ENCODE results near the gene LY6G5C. TPM values are rescaled to one million over a fixed set of nuclear protein-coding genes. Genes with fewer than 3 reads are reported as not detected.

LY6G5C gene
- total and polyA plus RNA-seq, 9 of the 15 experiments (the other 6 are each of a cell fraction or from before 2014, with no cell fraction given) = 0.10 to 0.67 (median 0.46) TPM; not detected in 4

DNA sequence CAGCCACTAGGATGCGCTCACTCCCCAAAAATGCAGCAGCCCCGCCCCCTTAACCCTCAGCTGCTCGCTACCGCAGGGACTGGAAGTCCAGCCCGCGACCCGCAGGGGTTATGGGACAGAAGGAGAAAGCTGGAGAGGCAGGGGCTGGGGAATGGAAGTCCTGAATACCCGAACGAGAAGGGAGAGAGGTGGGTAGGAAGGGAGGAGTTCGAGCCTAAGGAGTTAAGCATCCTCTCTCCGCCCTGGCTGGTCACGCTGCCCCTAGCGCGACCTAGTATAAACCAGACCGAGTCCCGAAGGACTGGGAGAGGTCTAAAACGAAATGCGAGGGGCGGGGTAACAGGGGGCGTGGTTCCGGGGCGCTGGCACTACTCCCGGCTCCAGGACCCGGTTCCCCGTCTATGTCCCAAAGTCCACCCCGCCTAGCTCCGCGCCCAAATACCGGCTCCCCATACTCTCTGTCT lies 48.7 kb upstream of the LY6G5C start (continued):
- TF ChIP-seq, protein P1, sequence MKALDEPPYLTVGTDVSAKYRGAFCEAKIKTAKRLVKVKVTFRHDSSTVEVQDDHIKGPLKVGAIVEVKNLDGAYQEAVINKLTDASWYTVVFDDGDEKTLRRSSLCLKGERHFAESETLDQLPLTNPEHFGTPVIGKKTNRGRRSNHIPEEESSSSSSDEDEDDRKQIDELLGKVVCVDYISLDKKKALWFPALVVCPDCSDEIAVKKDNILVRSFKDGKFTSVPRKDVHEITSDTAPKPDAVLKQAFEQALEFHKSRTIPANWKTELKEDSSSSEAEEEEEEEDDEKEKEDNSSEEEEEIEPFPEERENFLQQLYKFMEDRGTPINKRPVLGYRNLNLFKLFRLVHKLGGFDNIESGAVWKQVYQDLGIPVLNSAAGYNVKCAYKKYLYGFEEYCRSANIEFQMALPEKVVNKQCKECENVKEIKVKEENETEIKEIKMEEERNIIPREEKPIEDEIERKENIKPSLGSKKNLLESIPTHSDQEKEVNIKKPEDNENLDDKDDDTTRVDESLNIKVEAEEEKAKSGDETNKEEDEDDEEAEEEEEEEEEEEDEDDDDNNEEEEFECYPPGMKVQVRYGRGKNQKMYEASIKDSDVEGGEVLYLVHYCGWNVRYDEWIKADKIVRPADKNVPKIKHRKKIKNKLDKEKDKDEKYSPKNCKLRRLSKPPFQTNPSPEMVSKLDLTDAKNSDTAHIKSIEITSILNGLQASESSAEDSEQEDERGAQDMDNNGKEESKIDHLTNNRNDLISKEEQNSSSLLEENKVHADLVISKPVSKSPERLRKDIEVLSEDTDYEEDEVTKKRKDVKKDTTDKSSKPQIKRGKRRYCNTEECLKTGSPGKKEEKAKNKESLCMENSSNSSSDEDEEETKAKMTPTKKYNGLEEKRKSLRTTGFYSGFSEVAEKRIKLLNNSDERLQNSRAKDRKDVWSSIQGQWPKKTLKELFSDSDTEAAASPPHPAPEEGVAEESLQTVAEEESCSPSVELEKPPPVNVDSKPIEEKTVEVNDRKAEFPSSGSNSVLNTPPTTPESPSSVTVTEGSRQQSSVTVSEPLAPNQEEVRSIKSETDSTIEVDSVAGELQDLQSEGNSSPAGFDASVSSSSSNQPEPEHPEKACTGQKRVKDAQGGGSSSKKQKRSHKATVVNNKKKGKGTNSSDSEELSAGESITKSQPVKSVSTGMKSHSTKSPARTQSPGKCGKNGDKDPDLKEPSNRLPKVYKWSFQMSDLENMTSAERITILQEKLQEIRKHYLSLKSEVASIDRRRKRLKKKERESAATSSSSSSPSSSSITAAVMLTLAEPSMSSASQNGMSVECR (CRISPR knock-in tag; IDR thresholded peaks at IDR 0.05) = peak; percentile 98
- TF ChIP-seq HDAC1 (IDR thresholded peaks at IDR 0.05) = peak in 1 of 2 experiments; percentile 92; a peak in 2 of 4 replicates
- TF ChIP-seq FOXJ3 (CRISPR knock-in tag; IDR thresholded peaks at IDR 0.05) = no peak
- TF ChIP-seq ETV1 (tag; conservative IDR thresholded peaks at IDR 0.05; ENCODE audit: low read depth) = peak; percentile 39
- TF ChIP-seq, protein P2, sequence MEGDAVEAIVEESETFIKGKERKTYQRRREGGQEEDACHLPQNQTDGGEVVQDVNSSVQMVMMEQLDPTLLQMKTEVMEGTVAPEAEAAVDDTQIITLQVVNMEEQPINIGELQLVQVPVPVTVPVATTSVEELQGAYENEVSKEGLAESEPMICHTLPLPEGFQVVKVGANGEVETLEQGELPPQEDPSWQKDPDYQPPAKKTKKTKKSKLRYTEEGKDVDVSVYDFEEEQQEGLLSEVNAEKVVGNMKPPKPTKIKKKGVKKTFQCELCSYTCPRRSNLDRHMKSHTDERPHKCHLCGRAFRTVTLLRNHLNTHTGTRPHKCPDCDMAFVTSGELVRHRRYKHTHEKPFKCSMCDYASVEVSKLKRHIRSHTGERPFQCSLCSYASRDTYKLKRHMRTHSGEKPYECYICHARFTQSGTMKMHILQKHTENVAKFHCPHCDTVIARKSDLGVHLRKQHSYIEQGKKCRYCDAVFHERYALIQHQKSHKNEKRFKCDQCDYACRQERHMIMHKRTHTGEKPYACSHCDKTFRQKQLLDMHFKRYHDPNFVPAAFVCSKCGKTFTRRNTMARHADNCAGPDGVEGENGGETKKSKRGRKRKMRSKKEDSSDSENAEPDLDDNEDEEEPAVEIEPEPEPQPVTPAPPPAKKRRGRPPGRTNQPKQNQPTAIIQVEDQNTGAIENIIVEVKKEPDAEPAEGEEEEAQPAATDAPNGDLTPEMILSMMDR (IDR thresholded peaks at IDR 0.05 in 2 of 3, conservative IDR thresholded peaks at IDR 0.05 in 1 of 3; ENCODE audit: insufficient read depth in 2 of 3, low read depth in 1 of 3, low read length in 3 of 3) = peak; percentile 12 to 99 (median 95); a peak in 5 of 6 replicates
- no peak for TF ChIP-seq NR2C1 (IDR thresholded peaks at IDR 0.05)
- peak; percentile 66 for TF ChIP-seq NR2C1 (tag; IDR thresholded peaks at IDR 0.05)
- TF ChIP-seq, protein P3, sequence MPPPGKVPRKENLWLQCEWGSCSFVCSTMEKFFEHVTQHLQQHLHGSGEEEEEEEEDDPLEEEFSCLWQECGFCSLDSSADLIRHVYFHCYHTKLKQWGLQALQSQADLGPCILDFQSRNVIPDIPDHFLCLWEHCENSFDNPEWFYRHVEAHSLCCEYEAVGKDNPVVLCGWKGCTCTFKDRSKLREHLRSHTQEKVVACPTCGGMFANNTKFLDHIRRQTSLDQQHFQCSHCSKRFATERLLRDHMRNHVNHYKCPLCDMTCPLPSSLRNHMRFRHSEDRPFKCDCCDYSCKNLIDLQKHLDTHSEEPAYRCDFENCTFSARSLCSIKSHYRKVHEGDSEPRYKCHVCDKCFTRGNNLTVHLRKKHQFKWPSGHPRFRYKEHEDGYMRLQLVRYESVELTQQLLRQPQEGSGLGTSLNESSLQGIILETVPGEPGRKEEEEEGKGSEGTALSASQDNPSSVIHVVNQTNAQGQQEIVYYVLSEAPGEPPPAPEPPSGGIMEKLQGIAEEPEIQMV (tag; conservative IDR thresholded peaks at IDR 0.05; ENCODE audit: low read depth) = 0 out of 2 replicates have a peak, but pooled peaks have one; percentile 8
- TF ChIP-seq SRSF7 (optimal IDR thresholded peaks at IDR 0.05; ENCODE audit: low read depth, low read length) = no peak
- TF ChIP-seq PHF8 (IDR thresholded peaks at IDR 0.05; ENCODE audit: borderline replicate concordance, low read length) = peak; percentile 48; the same call in 1 of the 2 replicates
- peak in 1 of 2 experiments; percentile 99; a peak in 2 of 4 replicates for TF ChIP-seq SIN3A (IDR thresholded peaks at IDR 0.05; ENCODE audit: borderline replicate concordance in 2 of 2, control insufficient read depth in 1 of 2, low read depth in 2 of 2, low read length in 2 of 2)
- TF ChIP-seq ZC3H11A (IDR thresholded peaks at IDR 0.05; ENCODE audit: low read depth, low read length) = 0 out of 2 replicates have a peak, but pooled peaks have one; percentile 86
- TF ChIP-seq SAP30 (IDR thresholded peaks at IDR 0.05; ENCODE audit: borderline replicate concordance, insufficient read depth, low read depth, low read length, poor library complexity, severe bottlenecking) = peak; percentile 93
- TF ChIP-seq SP1 (CRISPR knock-in tag; IDR thresholded peaks at IDR 0.05) = peak; percentile 99
- 0 out of 2 replicates have a peak, but pooled peaks have one; percentile 9 for TF ChIP-seq TAF15 (IDR thresholded peaks at IDR 0.05; ENCODE audit: low read depth, low read length)
- TF ChIP-seq, protein P4, sequence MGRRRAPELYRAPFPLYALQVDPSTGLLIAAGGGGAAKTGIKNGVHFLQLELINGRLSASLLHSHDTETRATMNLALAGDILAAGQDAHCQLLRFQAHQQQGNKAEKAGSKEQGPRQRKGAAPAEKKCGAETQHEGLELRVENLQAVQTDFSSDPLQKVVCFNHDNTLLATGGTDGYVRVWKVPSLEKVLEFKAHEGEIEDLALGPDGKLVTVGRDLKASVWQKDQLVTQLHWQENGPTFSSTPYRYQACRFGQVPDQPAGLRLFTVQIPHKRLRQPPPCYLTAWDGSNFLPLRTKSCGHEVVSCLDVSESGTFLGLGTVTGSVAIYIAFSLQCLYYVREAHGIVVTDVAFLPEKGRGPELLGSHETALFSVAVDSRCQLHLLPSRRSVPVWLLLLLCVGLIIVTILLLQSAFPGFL (CRISPR knock-in tag; IDR thresholded peaks at IDR 0.05) = no peak
- no peak for TF ChIP-seq YBX1 (IDR thresholded peaks at IDR 0.05)
- peak in 1 of 2 experiments; percentile 75; a peak in 2 of 4 replicates for TF ChIP-seq RCOR1 (IDR thresholded peaks at IDR 0.05; ENCODE audit: borderline replicate concordance in 1 of 2, low read depth in 2 of 2, low read length in 2 of 2)
